NCI-H526 (cell line): Measurements from ENCODE around the gene BRAT1.
"Not testable (repeated sequence)": the region's sequence is repeated elsewhere in the genome, so short reads cannot be mapped to it uniquely, and the experiment has no call there.

ENCODE experiments used
- DNase-seq, 2 experiments: peaks; one replicate each; lab custom pipeline; 2025; lab: John Stamatoyannopoulos, UW

BRAT1 gene

DNA sequence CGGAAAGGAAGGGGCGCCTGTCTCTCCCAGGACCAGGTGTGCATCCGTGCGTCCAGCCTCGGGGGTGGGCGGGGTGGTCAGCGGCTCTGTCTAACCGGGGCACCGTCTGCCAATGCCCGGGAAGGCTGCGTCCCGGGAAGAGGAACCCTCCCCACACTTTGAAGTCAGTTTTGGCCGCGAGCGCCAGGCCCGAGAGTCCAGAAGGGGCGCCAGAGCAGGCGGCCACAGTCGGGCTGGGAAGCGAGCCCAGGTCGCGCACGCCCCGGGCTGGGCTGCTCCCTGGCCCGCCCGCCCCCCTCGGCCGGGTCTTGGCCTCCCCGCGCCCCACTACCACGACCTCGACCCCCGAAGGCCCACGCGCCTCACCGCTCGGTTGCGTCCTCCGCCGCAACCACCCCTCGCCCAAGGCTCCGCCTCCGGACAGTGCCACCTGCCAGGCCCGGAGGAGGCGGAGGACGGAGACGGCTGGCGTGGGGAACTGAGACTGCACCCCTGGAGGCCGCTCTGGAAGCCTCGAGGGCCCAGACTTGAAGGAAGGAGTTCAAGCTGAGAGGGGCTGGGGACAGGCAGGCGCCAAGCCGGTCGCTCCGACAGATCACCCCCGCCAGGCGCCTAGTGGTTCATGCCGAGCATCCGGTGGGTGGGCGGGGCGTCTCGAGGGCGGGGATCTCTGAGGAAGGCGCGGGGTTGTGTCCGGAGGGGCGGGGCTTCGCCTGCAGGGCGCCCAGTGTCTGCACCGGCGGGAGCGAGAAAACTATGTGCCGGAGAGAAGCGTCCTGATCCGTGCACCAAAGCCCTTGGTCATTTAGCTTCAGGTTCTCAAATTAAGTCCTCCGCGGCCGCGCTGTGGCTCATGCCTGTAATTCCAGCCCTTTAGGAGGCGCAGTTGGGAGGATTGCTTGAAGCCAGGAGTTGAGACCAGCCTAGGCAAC lies at the start of gene BRAT1:
BRAT1 (minus strand) TSS at position 404 of the 932 bp plus-strand sequence. CDS start 1,093 bp downstream, outside the sequence.
- peak; percentile 88 to 97 for DNase-seq

DNA sequence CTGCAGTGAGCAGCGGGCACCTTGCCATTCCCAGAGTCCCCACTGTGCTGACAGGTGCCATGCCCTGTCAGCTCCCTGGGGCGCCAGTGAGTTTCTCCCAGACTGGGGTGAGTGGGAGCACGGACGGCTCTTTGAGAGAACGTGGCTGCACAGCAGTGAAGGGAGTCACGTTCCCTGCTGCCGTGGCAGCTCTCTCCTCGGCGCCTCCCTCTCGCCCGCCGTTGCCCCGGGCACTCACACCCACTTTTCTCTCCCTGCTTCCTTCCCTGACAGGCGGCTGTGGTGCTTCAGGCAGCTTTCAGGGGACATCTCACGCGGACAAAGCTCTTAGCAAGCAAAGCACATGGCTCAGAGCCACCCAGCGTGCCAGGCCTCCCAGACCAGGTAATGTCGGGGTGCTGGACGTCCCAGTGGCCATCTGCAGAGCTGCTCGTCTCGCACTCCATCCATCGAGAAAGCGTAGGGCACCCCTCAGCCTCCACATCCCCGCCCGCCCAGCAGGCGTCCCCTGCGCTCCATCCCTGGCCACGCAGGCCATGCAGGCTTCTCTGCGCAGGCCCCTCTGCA lies 49.4 kb upstream of the BRAT1 start:
- no peak for DNase-seq

DNA sequence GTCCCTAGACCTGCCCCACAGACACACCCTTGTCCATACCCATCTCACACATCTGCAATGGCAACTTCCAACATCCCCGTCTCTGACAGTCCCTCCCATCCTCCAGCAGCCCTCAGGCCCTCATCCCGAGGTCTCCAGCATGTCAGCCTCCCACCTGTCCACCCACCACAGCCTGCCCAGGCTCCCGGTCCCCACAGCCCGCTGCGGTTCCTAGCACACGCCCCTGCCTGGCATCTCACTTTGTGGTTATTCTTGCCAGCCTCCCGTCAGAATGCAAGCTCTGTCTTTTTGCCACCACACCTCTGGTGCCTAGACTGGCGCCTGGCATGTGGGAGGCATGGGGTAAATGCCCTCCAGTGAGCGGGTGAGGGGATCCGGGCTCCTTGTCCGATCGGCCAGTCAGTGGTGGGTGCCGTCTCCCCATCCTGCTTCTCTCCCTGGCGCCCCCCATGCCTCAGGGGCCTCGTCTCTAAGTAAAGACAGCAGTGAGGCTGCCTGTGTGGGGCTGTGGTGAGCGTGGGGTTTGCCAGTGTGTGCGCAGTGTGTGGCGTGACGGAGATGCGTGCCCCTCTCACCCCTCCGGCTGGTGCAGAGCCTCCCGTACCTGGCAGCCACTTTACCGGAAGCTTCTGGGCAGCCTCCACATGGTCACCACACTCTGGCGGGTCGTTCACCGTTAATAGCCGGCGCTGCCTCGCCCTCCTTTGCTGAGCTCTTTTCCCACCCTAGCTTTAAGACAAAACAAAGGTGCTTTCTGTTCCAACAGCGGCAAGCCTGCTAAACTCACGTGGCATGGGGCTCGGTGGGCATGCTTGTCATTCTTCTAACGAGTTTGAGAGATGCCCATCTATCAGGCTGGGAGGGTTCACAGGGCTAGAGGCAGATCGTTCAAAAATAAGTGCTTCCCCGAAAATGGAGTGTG lies 48.0 kb upstream of the BRAT1 start:
- no peak for DNase-seq

DNA sequence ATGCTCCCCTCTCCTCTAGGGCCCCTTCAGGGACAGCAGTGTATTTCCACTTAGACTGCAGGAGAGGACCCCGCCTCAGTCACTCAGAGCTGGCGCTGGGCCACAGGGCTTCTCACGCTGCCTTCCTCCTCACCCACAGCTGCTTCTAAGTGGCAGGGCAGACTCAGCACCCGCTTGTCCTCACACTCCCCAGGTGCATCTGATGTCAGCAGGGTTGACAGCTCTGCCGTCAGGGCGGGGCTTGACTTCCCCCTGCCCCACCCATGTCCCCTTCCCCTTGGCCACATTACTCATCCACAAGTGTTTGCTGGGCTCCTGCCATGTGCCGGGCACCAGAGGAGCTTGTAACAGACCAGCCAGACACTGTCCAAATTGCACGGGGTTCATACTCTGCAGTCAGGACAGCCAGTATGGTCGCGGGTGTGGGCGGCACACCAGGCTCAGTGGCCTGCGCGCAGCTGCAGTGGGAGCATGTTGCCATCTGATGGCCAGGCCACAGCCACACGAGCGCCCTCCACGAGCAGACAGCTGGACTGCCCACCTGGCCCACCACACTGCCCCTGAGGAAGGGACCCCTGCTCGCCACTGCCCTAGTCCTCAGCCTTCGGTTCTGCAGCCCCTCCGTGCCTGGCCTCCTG lies 47.2 kb upstream of the BRAT1 start:
- no peak for DNase-seq

GRCh38 chr7:2601907-2602306 lies 46.6 kb upstream of the BRAT1 start:
- no peak for DNase-seq

- DNase-seq, result no peak
These were observed 45.7 kb upstream of the BRAT1 start for GRCh38 chr7:2601065-2601464.

- DNase-seq, result no peak
These were observed 43.0 kb upstream of the BRAT1 start for GRCh38 chr7:2598154-2598823.

- DNase-seq, result no peak
These were observed 41.9 kb upstream of the BRAT1 start for GRCh38 chr7:2597273-2597640.

GRCh38 chr7:2596464-2597272 lies 41.3 kb upstream of the BRAT1 start:
- no peak for DNase-seq

DNA sequence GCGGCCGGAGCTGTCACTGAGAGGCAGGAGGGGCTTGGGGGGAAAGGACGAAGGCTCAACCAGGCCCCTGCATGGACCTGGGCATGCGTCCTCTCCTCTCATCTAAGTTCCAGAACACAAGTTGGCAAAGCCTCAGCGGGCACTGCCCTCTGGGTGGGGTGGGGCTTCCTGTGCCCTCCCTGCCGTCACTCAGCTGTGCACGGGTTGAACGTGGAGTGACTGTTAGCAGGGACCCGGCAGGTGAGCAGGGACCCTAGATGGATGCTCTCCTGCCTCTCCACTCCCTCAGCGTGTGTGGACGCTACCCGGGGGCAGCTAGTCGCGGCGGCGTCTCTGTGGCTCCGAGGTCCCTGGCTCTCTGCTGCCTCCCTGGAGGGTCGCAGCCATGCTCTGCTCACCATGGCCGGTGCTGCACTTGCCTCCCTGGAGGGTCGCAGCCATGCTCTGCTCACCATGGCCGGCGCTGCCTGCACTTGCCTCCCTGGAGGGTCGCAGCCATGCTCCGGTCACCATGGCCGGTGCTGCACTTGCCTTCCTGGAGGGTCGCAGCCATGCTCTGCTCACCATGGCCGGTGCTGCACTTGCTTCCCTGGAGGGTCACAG lies 40.0 kb upstream of the BRAT1 start:
- no peak for DNase-seq

DNA sequence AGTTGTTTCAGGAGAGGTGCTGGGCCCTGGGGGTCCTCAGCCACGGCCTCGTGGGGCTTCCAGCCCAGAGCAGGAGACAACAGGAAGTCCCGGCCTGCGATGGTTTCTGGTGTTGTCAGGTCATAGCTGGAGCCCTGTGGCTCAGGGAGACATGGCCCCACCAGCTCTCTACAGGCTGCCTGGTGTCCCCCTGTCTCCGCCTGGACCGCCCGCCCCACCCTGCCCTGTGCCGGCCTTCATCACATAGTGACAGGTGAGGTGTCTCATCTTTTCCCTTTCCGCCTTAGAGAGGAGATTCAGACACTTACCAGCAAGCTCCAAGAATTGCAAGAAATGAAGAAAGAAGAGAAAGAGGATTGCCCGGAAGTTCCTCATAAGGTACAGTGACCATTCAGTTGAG lies 39.3 kb upstream of the BRAT1 start:
- no peak for DNase-seq

DNA sequence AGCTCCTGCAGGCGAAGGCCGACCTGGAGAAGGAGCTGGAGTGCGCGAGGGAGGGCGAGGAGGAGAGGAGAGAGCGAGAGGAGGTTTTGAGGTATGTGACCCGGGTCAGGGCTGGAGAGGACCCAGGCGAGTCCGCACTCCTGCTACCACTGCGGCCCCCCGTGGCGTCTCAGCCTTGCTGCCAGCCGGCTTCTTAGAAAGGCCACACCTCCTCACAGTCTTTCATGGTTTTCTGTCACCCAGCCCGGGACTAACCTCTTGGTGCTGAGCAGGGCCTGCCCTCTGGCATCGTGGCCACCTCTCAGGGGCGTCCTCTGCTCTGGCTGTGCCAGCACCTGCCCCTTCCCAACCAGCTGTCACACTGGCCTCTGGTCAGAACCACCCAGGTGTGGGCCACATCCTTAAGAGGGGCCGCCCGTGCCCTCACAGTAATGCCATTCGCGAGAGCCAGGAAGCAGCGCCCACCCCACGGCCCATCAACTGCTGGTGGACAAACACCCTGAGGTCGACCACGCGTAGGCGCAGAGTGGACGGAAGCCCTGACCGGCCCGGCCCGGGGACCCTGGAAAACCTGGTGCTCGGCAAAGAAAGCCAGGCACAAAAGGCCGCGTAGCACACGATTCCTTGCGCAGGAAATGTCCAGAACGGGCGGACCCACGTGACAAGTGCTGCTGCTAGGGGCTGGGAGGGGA lies 37.9 kb upstream of the BRAT1 start:
- DNase-seq, result no peak

DNA sequence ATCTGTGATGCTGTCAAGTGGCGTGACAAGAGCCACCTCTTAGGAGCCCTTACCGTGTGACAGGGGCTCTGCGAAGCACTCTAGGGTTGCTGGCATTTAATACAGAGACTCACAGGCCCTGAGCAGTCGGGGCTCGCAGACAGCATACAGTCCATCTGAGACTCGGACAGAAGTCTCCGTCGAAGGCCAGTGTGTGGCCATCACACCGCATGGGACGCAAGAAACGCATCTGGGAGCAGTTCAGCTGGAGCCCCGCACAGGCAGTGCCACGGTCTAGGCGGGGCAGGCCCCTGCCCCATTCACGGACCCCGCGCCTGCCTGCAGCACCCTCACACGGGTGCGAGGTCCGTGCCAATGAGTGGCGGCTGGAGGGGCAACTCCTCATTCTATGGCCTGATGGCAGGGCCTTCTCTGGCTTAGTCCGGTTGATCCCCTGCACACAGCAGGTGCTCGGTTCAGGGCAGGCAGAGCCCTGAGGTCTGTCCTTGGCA lies 37.1 kb upstream of the BRAT1 start:
- DNase-seq, result no peak

DNA sequence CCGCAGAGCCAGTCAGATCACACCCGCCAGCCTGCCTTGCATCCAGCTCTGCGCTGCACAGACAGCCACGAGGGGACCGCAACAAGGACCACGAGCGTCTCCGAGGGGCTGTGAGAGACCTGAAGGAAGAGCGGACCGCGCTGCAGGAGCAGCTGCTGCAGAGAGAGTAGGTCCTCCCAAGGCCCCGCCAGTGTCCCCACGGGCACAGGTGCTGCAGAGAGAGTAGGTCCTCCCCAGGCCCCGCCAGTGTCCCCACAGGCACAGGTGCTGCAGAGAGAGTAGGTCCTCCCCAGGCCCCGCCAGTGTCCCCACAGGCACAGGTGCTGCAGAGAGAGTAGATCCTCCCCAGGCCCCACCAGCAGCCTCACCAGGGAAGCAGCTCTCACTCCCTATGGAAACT lies 34.6 kb upstream of the BRAT1 start:
- DNase-seq, result not testable (repeated sequence)

GRCh38 chr7:2589341-2589740 lies 34.0 kb upstream of the BRAT1 start:
- no peak for DNase-seq

DNA sequence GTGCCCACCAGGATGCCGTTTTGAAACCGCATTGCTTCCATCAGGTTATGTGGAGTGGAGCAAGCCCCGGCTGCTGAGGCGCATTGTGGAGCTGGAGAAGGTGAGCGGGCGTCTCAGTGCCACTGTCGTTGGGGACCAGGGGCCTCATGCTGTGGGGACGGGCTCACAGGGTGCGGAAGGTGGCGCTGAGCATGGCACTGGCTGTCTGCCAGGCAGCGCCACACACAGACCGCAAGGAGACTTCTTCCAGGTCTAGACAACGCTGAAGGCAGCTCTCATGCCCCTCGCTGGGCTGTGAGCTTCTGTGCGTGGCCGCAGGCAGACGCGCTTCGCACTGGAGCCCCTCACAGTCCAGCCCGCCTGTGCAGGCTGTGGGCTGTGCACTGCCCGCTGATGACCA lies 32.5 kb upstream of the BRAT1 start:
- no peak for DNase-seq

- DNase-seq, result no peak
These were observed 31.8 kb upstream of the BRAT1 start for GRCh38 chr7:2587134-2587533.

DNA sequence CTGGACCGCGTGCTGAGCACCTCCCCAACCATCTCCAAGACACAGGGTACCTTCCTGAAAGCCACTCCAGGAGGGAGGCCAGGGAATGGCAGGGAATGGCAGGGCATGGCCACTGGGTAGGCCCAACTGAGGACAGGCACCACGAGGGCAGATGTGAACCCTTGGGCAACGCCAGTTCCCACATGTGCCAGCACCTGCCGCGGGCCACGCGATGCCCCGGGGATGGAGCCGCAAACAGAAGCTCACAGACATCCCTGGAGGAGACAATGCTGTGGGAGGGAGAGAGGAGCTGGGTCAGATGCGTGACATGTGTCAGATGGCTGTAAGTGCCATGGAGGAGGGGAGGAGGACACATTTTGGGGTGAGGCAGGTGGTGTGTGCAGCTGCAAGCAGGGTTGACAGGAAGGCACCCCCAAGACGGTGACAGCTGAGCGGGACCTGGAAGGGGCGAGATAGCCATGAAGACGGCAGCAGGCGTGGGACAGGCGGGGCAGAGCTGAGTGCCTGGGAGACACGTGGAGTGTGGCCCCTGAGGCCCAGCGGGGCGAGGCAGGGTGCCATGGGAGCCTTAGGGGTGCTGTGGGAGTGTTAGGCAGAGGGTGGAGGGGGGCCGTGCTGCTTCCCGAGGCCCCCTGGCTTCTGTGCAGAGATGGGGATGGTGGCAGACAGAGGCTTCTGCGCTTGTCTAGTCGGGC lies 31.1 kb upstream of the BRAT1 start:
- no peak for DNase-seq

DNA sequence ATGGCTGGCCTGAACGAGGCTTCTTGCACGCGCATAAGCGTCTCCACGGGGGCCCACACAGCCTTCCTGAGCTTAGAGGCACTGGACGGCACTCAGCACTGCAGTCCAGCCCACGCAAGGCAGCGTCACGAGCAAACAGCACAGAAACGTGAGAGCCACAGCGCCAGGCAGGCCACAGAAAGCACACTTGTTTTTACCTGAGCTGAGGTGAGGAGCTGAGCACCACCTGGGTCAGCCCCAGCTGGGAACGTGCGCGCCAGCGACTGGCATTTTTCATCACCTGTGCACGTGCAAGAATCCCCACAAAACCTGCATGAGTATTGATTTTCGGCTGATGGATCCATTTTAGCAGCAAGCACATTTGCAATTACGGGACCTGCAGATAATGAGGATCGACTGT lies 30.1 kb upstream of the BRAT1 start:
- DNase-seq, result no peak
